Sigmoid colon (tissue), 7 donors: ENCODE data around the gene ALG3. TPM values are rescaled to one million over a fixed set of nuclear protein-coding genes. Genes with fewer than 3 reads are reported as not detected.

Experiments used
- DNase-seq: peaks from one replicate; pipeline ENCODE4 v3.0.0-alpha.2; 2019
- H3K27ac ChIP-seq, 4 donors: fragments of 200-600 bp; sonication (generic); one replicate each; pipeline ENCODE4 v1.5.1; 2016 to 2019; ENCODE audit warnings: mild to moderate bottlenecking in 1 of 4
- H3K27me3 ChIP-seq, 3 donors: fragments of 200-600 bp; sonication (generic); one replicate each; pipeline ENCODE4 v1.5.1; 2019; ENCODE audit warnings: mild to moderate bottlenecking in 1 of 3
- H3K36me3 ChIP-seq, 4 donors: fragments of 200-600 bp; sonication (generic); one replicate each; pipeline ENCODE4 v1.5.1; 2016 to 2019
- H3K4me1 ChIP-seq, 4 donors: fragments of 200-600 bp; sonication (generic); one replicate each; pipeline ENCODE4 v1.5.1; 2017 to 2019
- H3K4me3 ChIP-seq, 4 donors: fragments of 200-600 bp; sonication (generic); one replicate each; pipeline ENCODE4 v1.5.1; 2017 to 2019; ENCODE audit warnings: mild to moderate bottlenecking in 2 of 4, moderate library complexity in 1 of 4
- H3K9me3 ChIP-seq, 4 donors: fragments of 200-600 bp in 3 of 4; sonication (generic) in 3 of 4; one replicate each; pipeline versions ENCODE4 v1.5.1 to v1.6.1; 2013 to 2019
- CTCF ChIP-seq, 4 experiments: fragments of 450-650 bp in 3 of 4; fragments of 200-600 bp in 1 of 4; IDR thresholded peaks; one replicate each; pipeline ENCODE4 v1.5.1; 2016 to 2019; ENCODE audit warnings: antibody characterized with exemption in 4 of 4, mild to moderate bottlenecking in 3 of 4, moderate library complexity in 2 of 4
- EP300 ChIP-seq, 4 donors: sonication (generic); formaldehyde crosslinking; IDR thresholded peaks; one replicate each; pipeline ENCODE4 v1.6.1; 2017; ENCODE audit warnings: antibody characterized with exemption in 4 of 4
- POLR2A ChIP-seq, 2 donors: fragments of 450-650 bp; IDR thresholded peaks; one replicate each; pipeline ENCODE4 v1.6.1; 2016; ENCODE audit warnings: antibody characterized with exemption in 2 of 2, mild to moderate bottlenecking in 2 of 2, moderate library complexity in 2 of 2
- POLR2AphosphoS5 ChIP-seq, 4 donors: sonication (generic); formaldehyde crosslinking; IDR thresholded peaks; one replicate each; pipeline ENCODE4 v1.6.1; 2017; ENCODE audit warnings: antibody characterized with exemption in 4 of 4
- WGBS, 2 donors: extraction: QIAGEN DNeasy Blood & Tissue Kit; methylation state at CpG; one replicate each; pipeline ENCODE4 v1.1.7; 2013; 5-methylcytosine and 5-hydroxymethylcytosine counted together
- intact Hi-C: fragments of 100-400 bp; cut with DNase I; formaldehyde crosslinking; loops from one replicate; pipeline ENCODE4 v1.15.1; 2023
- polyA plus RNA-seq, 3 donors: library from polyadenylated mRNA; stranded (reverse); fragments of 200-250 nt; gene quantifications; one replicate each; pipeline ENCODE4 v1.2.3, GENCODE V29; 2013
- total RNA-seq, 4 donors: library from RNA; depleted of rRNA; stranded (reverse); fragments of >200 nt; gene quantifications; one replicate each; pipeline ENCODE4 v1.1.0, GENCODE V29; 2016
- donor health status: healthy with polysubstance abuse.
- donor health status: Bipolar disorder and iron deficiency.
- donor health status: healthy.

The ALG3 gene
- total and polyA plus RNA-seq, 7 donors: 9.9 to 46.8 (median 36.0) TPM

- no peak for DNase-seq
- no peak overlapping the region for H3K4me3 ChIP-seq
- no peak for TF ChIP-seq CTCF (IDR thresholded peaks at IDR 0.05)
- no peak for TF ChIP-seq POLR2AphosphoS5 (IDR thresholded peaks at IDR 0.05)
- no peak for TF ChIP-seq POLR2A (IDR thresholded peaks at IDR 0.05)
- TF ChIP-seq EP300 (IDR thresholded peaks at IDR 0.05): no peak
- H3K27ac ChIP-seq: no peak overlapping the region
- intact Hi-C loops: no loop called here
- H3K9me3 ChIP-seq: no peaks in the 10 kb centered on the region
- 64 to 75% methylated on average over 11 of the region's 11 CpGs for WGBS, 2 donors
- peaks cover 0 to 20% (median 0%) of the 10 kb centered on the region in 3 donors for H3K27me3 ChIP-seq
- H3K4me1 ChIP-seq: no peaks in the 10 kb centered on the region
- H3K36me3 ChIP-seq: no peaks in the 10 kb centered on the region
Measured at GRCh38 chr3:184209146-184209923, 39.4 kb downstream of the ALG3 start.

GRCh38 chr3:184203526-184203925 lies 45.2 kb downstream of the ALG3 start:
- no peaks in the 10 kb centered on the region for H3K9me3 ChIP-seq
- no peaks in the 10 kb centered on the region for H3K36me3 ChIP-seq
- H3K4me1 ChIP-seq: no peaks in the 10 kb centered on the region
- intact Hi-C loops: no loop called here
- no peak overlapping the region for H3K4me3 ChIP-seq
- H3K27me3 ChIP-seq: peaks cover 0 to 20% (median 0%) of the 10 kb centered on the region in 3 donors
- WGBS, 2 donors: 86 to 90% methylated on average over 8 of the region's 8 CpGs
- TF ChIP-seq POLR2A (IDR thresholded peaks at IDR 0.05) (no peak), CTCF (IDR thresholded peaks at IDR 0.05) (no peak), POLR2AphosphoS5 (IDR thresholded peaks at IDR 0.05) (no peak), EP300 (IDR thresholded peaks at IDR 0.05) (no peak)
- no peak overlapping the region for H3K27ac ChIP-seq
- no peak for DNase-seq

GRCh38 chr3:184200825-184201224 lies 47.9 kb downstream of the ALG3 start:
- Histone ChIP-seq H3K4me1 (no peaks in the 10 kb centered on the region), H3K27ac (no peak overlapping the region), H3K27me3 (peaks cover 0 to 2% (median 0%) of the 10 kb centered on the region in 3 donors), H3K9me3 (no peaks in the 10 kb centered on the region), H3K4me3 (no peak overlapping the region), H3K36me3 (peaks cover 0 to 10% (median under 1%) of the 10 kb centered on the region in 4 donors)
- DNase-seq: no peak
- intact Hi-C loops: no loop called here
- TF ChIP-seq EP300 (IDR thresholded peaks at IDR 0.05) (no peak), POLR2A (IDR thresholded peaks at IDR 0.05) (no peak), POLR2AphosphoS5 (IDR thresholded peaks at IDR 0.05) (no peak), CTCF (IDR thresholded peaks at IDR 0.05) (no peak)

- H3K9me3 ChIP-seq: no peaks in the 10 kb centered on the region
- no peak for DNase-seq
- peaks cover 7 to 33% (median 15%) of the 10 kb centered on the region in 4 donors for H3K36me3 ChIP-seq
- H3K4me3 ChIP-seq: no peak overlapping the region
- H3K27me3 ChIP-seq: no peaks in the 10 kb centered on the region
- TF ChIP-seq POLR2A (IDR thresholded peaks at IDR 0.05) (no peak), EP300 (IDR thresholded peaks at IDR 0.05) (no peak), POLR2AphosphoS5 (IDR thresholded peaks at IDR 0.05) (no peak), CTCF (IDR thresholded peaks at IDR 0.05) (no peak)
- WGBS, 2 donors: 91 to 94% methylated on average over 9 of the region's 9 CpGs
- H3K27ac ChIP-seq: no peak overlapping the region
- intact Hi-C loops: no loop called here
- no peaks in the 10 kb centered on the region for H3K4me1 ChIP-seq
Measured at GRCh38 chr3:184198509-184198908, 50.3 kb downstream of the ALG3 start.
